Immature natural killer cell (primary cell): ENCODE measurements around the gene TDRD3. TPM values are rescaled to one million over a fixed set of nuclear protein-coding genes. Genes with fewer than 3 reads are reported as not detected.
A peak's percentile ranks its signal among the peaks of the same experiment; 100 is the strongest.

Experiments
- DNase-seq, 3 donors: peaks; one replicate each; pipeline ENCODE4 v3.0.0; 2022; ENCODE audit warnings: mixed read lengths in 1 of 3
- H3K27ac Mint-ChIP-seq, 6 donors: one replicate each; pipeline ENCODE4 v1.8.0; 2020; ENCODE audit warnings: mixed read lengths in 6 of 6, mild to moderate bottlenecking in 5 of 6, inconsistent platforms in 4 of 6, moderate library complexity in 3 of 6
- H3K27me3 Mint-ChIP-seq, 3 donors: one replicate each; pipeline ENCODE4 v1.8.0; 2020 to 2021; ENCODE audit warnings: low read depth in 3 of 3, mild to moderate bottlenecking in 3 of 3, mixed read lengths in 3 of 3, moderate library complexity in 3 of 3, inconsistent platforms in 1 of 3
- H3K36me3 Mint-ChIP-seq, 3 donors: one replicate each; pipeline ENCODE4 v1.8.0; 2020; ENCODE audit warnings: mixed read lengths in 3 of 3, inconsistent platforms in 2 of 3, mild to moderate bottlenecking in 2 of 3
- H3K4me1 Mint-ChIP-seq, 2 donors: one replicate each; pipeline ENCODE4 v1.8.0; 2020; ENCODE audit warnings: inconsistent platforms in 2 of 2, mild to moderate bottlenecking in 2 of 2, mixed read lengths in 2 of 2, moderate library complexity in 1 of 2
- H3K4me3 Mint-ChIP-seq, 5 donors: one replicate each; pipeline ENCODE4 v1.8.0; 2020; ENCODE audit warnings: mild to moderate bottlenecking in 5 of 5, mixed read lengths in 5 of 5, inconsistent platforms in 3 of 5, moderate library complexity in 3 of 5
- H3K9me3 Mint-ChIP-seq, 6 donors: one replicate each; pipeline ENCODE4 v1.8.0; 2020; ENCODE audit warnings: mild to moderate bottlenecking in 6 of 6, mixed read lengths in 6 of 6, inconsistent platforms in 4 of 6, moderate library complexity in 3 of 6
- polyA plus RNA-seq, 3 donors: library from polyadenylated mRNA; unstranded; fragments of 300-500 nt; fragmentation: Illumina TruSeq; gene quantifications; one replicate each; pipeline ENCODE4 v1.2.3, GENCODE V29; 2021

The TDRD3 gene
- polyA plus RNA-seq, 3 donors from 2014 or later, result 3.7 to 7.9 (median 3.9) TPM

- Mint-ChIP-seq H3K9me3 (no peaks in the 10 kb centered on the region), H3K27ac (peak overlapping the region in 1 of 6 donors; percentile 8), H3K4me1 (peaks cover 44 to 81% of the 10 kb centered on the region in 2 donors), H3K27me3 (peaks cover 0 to 1% (median 0%) of the 10 kb centered on the region in 3 donors), H3K4me3 (peak overlapping the region in 1 of 5 donors; percentile 19), H3K36me3 (peaks cover 0 to 4% (median 3%) of the 10 kb centered on the region in 3 donors)
- no peak for DNase-seq
Observed at GRCh38 chr13:60410299-60410698, 13.3 kb downstream of the TDRD3 start.

GRCh38 chr13:60411464-60411863 lies 14.4 kb downstream of the TDRD3 start:
- Mint-ChIP-seq H3K36me3 (peaks cover 0 to 4% (median 3%) of the 10 kb centered on the region in 3 donors), H3K27ac (no peak overlapping the region), H3K4me3 (no peak overlapping the region), H3K27me3 (peaks cover 0 to 1% (median 0%) of the 10 kb centered on the region in 3 donors), H3K9me3 (no peaks in the 10 kb centered on the region), H3K4me1 (peaks cover 40 to 90% of the 10 kb centered on the region in 2 donors)
- no peak for DNase-seq

- H3K4me3 Mint-ChIP-seq, result no peak overlapping the region
- peaks cover 0 to 1% (median 0%) of the 10 kb centered on the region in 3 donors for H3K27me3 Mint-ChIP-seq
- H3K27ac Mint-ChIP-seq, result no peak overlapping the region
- H3K4me1 Mint-ChIP-seq, result peaks cover 40 to 92% of the 10 kb centered on the region in 2 donors
- no peak for DNase-seq
- peaks cover 0 to 4% (median 3%) of the 10 kb centered on the region in 3 donors for H3K36me3 Mint-ChIP-seq
- no peaks in the 10 kb centered on the region for H3K9me3 Mint-ChIP-seq
Observed at GRCh38 chr13:60411983-60412382, 15.0 kb downstream of the TDRD3 start.

- Mint-ChIP-seq H3K4me3 (no peak overlapping the region), H3K9me3 (no peaks in the 10 kb centered on the region), H3K4me1 (peaks cover 44 to 88% of the 10 kb centered on the region in 2 donors), H3K36me3 (peaks cover 0 to 5% (median 2%) of the 10 kb centered on the region in 3 donors), H3K27me3 (peaks cover 0 to under 1% (median 0%) of the 10 kb centered on the region in 3 donors), H3K27ac (no peak overlapping the region)
- DNase-seq, result no peak
Observed at GRCh38 chr13:60412909-60413616, 16.0 kb downstream of the TDRD3 start.

- peaks cover 0 to 4% (median 0%) of the 10 kb centered on the region in 3 donors for H3K36me3 Mint-ChIP-seq
- no peak overlapping the region for H3K4me3 Mint-ChIP-seq
- no peak overlapping the region for H3K27ac Mint-ChIP-seq
- H3K9me3 Mint-ChIP-seq, result no peaks in the 10 kb centered on the region
- H3K27me3 Mint-ChIP-seq, result no peaks in the 10 kb centered on the region
- H3K4me1 Mint-ChIP-seq, result peaks cover 45 to 88% of the 10 kb centered on the region in 2 donors
- DNase-seq, result no peak
Observed at GRCh38 chr13:60414177-60414576, 17.2 kb downstream of the TDRD3 start.

- peaks cover 27 to 68% of the 10 kb centered on the region in 2 donors for H3K4me1 Mint-ChIP-seq
- DNase-seq, result no peak
- peak overlapping the region in 1 of 6 donors; percentile 58 for H3K27ac Mint-ChIP-seq
- peaks cover 0 to 7% (median 0%) of the 10 kb centered on the region in 3 donors for H3K36me3 Mint-ChIP-seq
- no peak overlapping the region for H3K4me3 Mint-ChIP-seq
- H3K9me3 Mint-ChIP-seq, result no peaks in the 10 kb centered on the region
- no peaks in the 10 kb centered on the region for H3K27me3 Mint-ChIP-seq
Observed at GRCh38 chr13:60417734-60418133, 20.7 kb downstream of the TDRD3 start.

GRCh38 chr13:60418954-60419353 lies 21.9 kb downstream of the TDRD3 start:
- H3K36me3 Mint-ChIP-seq, result peaks cover 0 to 7% (median 0%) of the 10 kb centered on the region in 3 donors
- peaks cover 23 to 62% of the 10 kb centered on the region in 2 donors for H3K4me1 Mint-ChIP-seq
- no peak for DNase-seq
- peak overlapping the region in 1 of 5 donors; percentile 8 for H3K4me3 Mint-ChIP-seq
- H3K9me3 Mint-ChIP-seq, result no peaks in the 10 kb centered on the region
- H3K27ac Mint-ChIP-seq, result peak overlapping the region in 2 of 6 donors; percentile 23 to 42
- H3K27me3 Mint-ChIP-seq, result no peaks in the 10 kb centered on the region

GRCh38 chr13:60425332-60425731 lies 28.3 kb downstream of the TDRD3 start:
- Mint-ChIP-seq H3K9me3 (no peaks in the 10 kb centered on the region), H3K4me3 (no peak overlapping the region), H3K36me3 (peaks cover 0 to 3% (median 0%) of the 10 kb centered on the region in 3 donors), H3K27ac (peak overlapping the region in 1 of 6 donors; percentile 2), H3K27me3 (no peaks in the 10 kb centered on the region), H3K4me1 (peaks cover 36 to 61% of the 10 kb centered on the region in 2 donors)
- DNase-seq, result no peak

GRCh38 chr13:60426075-60426474 lies 29.1 kb downstream of the TDRD3 start:
- peaks cover 36 to 61% of the 10 kb centered on the region in 2 donors for H3K4me1 Mint-ChIP-seq
- no peaks in the 10 kb centered on the region for H3K36me3 Mint-ChIP-seq
- no peaks in the 10 kb centered on the region for H3K27me3 Mint-ChIP-seq
- H3K27ac Mint-ChIP-seq, result peak overlapping the region in 3 of 6 donors; percentile 42 to 67 (median 47)
- H3K9me3 Mint-ChIP-seq, result no peaks in the 10 kb centered on the region
- DNase-seq, result no peak
- H3K4me3 Mint-ChIP-seq, result peak overlapping the region in 4 of 5 donors; percentile 5 to 55 (median 10)

GRCh38 chr13:60427285-60427684 lies 30.3 kb downstream of the TDRD3 start:
- Mint-ChIP-seq H3K4me1 (peaks cover 33 to 54% of the 10 kb centered on the region in 2 donors), H3K9me3 (no peaks in the 10 kb centered on the region), H3K36me3 (no peaks in the 10 kb centered on the region), H3K4me3 (peak overlapping the region; percentile 59 to 88 (median 73)), H3K27ac (peak overlapping the region; percentile 74 to 96 (median 82)), H3K27me3 (no peaks in the 10 kb centered on the region)
- DNase-seq, result peak in 1 of 3 donors; percentile 23

- Mint-ChIP-seq H3K36me3 (no peaks in the 10 kb centered on the region), H3K9me3 (no peaks in the 10 kb centered on the region), H3K27ac (no peak overlapping the region), H3K27me3 (no peaks in the 10 kb centered on the region), H3K4me1 (peaks cover 30 to 41% of the 10 kb centered on the region in 2 donors), H3K4me3 (no peak overlapping the region)
- peak; percentile 34 to 60 (median 44) for DNase-seq
Observed at GRCh38 chr13:60431108-60431700, 34.2 kb downstream of the TDRD3 start.

GRCh38 chr13:60433505-60433904 lies 36.5 kb downstream of the TDRD3 start:
- DNase-seq, result no peak
- Mint-ChIP-seq H3K27me3 (no peaks in the 10 kb centered on the region), H3K9me3 (no peaks in the 10 kb centered on the region), H3K4me3 (no peak overlapping the region), H3K4me1 (peaks cover 25 to 35% of the 10 kb centered on the region in 2 donors), H3K27ac (peak overlapping the region in 1 of 6 donors; percentile 23), H3K36me3 (no peaks in the 10 kb centered on the region)

- peak; percentile 7 to 25 (median 16) for DNase-seq
- Mint-ChIP-seq H3K27ac (peak overlapping the region; percentile 17 to 74 (median 44)), H3K9me3 (no peaks in the 10 kb centered on the region), H3K27me3 (no peaks in the 10 kb centered on the region), H3K4me1 (peaks cover 29 to 34% of the 10 kb centered on the region in 2 donors), H3K4me3 (peak overlapping the region in 4 of 5 donors; percentile 3 to 45 (median 19)), H3K36me3 (no peaks in the 10 kb centered on the region)
Observed at GRCh38 chr13:60435762-60436374, 38.8 kb downstream of the TDRD3 start.

GRCh38 chr13:60439201-60439600 lies 42.2 kb downstream of the TDRD3 start:
- Mint-ChIP-seq H3K9me3 (no peaks in the 10 kb centered on the region), H3K4me3 (no peak overlapping the region), H3K36me3 (no peaks in the 10 kb centered on the region), H3K27ac (no peak overlapping the region), H3K4me1 (peaks cover 29 to 34% of the 10 kb centered on the region in 2 donors), H3K27me3 (no peaks in the 10 kb centered on the region)
- no peak for DNase-seq
